HEK293 (cell line): ENCODE data around the gene ZNF275.
"Not testable (repeated sequence)": the region's sequence is repeated elsewhere in the genome, so short reads cannot be mapped to it uniquely, and the experiment has no call there.

ENCODE experiments used
- ZNF202 ChIP-seq: fragments of 450-650 bp; formaldehyde crosslinking; IDR thresholded peaks from 2 replicates; pipeline ENCODE4 v1.5.1; 2016; ENCODE audit warnings: missing biosample characterization, missing genetic modification characterization, borderline replicate concordance
- TF ChIP-seq, protein P1 (sequence below): fragments of 450-650 bp; formaldehyde crosslinking; IDR thresholded peaks from 2 replicates; pipeline ENCODE4 v1.5.1; 2016; ENCODE audit warnings: missing biosample characterization, missing genetic modification characterization
- TF ChIP-seq, protein P2 (sequence below): fragments of 450-650 bp; formaldehyde crosslinking; IDR thresholded peaks from 2 replicates; pipeline ENCODE4 v1.5.1; 2016; ENCODE audit warnings: missing biosample characterization, missing genetic modification characterization
- TF ChIP-seq, protein P3 (sequence below): fragments of 450-650 bp; formaldehyde crosslinking; IDR thresholded peaks from 2 replicates; pipeline ENCODE4 v1.5.1; 2016; ENCODE audit warnings: missing biosample characterization, missing genetic modification characterization

DNA sequence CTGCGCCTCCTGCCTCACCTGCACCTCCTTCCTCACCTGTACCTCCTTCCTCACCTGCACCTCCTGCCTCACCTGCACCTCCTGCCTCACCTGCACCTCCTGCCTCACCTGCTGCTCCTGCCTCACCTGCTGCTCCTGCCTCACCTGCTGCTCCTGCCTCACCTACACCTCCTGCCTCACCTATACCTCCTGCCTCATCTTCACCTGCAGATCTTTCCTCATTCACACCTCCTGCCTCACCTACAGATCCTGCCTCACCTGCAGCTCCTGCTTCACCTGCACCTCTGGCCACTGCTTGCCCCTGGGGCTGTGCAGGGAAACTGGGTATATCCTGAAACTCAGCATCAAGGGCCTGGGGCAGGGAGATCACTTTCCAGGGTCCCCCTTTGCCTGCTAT is 13.9 kb upstream of the ZNF275 start:
- TF ChIP-seq ZNF202 = not testable (repeated sequence)
- TF ChIP-seq, protein P1, sequence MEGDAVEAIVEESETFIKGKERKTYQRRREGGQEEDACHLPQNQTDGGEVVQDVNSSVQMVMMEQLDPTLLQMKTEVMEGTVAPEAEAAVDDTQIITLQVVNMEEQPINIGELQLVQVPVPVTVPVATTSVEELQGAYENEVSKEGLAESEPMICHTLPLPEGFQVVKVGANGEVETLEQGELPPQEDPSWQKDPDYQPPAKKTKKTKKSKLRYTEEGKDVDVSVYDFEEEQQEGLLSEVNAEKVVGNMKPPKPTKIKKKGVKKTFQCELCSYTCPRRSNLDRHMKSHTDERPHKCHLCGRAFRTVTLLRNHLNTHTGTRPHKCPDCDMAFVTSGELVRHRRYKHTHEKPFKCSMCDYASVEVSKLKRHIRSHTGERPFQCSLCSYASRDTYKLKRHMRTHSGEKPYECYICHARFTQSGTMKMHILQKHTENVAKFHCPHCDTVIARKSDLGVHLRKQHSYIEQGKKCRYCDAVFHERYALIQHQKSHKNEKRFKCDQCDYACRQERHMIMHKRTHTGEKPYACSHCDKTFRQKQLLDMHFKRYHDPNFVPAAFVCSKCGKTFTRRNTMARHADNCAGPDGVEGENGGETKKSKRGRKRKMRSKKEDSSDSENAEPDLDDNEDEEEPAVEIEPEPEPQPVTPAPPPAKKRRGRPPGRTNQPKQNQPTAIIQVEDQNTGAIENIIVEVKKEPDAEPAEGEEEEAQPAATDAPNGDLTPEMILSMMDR = not testable (repeated sequence)
- TF ChIP-seq, protein P2, sequence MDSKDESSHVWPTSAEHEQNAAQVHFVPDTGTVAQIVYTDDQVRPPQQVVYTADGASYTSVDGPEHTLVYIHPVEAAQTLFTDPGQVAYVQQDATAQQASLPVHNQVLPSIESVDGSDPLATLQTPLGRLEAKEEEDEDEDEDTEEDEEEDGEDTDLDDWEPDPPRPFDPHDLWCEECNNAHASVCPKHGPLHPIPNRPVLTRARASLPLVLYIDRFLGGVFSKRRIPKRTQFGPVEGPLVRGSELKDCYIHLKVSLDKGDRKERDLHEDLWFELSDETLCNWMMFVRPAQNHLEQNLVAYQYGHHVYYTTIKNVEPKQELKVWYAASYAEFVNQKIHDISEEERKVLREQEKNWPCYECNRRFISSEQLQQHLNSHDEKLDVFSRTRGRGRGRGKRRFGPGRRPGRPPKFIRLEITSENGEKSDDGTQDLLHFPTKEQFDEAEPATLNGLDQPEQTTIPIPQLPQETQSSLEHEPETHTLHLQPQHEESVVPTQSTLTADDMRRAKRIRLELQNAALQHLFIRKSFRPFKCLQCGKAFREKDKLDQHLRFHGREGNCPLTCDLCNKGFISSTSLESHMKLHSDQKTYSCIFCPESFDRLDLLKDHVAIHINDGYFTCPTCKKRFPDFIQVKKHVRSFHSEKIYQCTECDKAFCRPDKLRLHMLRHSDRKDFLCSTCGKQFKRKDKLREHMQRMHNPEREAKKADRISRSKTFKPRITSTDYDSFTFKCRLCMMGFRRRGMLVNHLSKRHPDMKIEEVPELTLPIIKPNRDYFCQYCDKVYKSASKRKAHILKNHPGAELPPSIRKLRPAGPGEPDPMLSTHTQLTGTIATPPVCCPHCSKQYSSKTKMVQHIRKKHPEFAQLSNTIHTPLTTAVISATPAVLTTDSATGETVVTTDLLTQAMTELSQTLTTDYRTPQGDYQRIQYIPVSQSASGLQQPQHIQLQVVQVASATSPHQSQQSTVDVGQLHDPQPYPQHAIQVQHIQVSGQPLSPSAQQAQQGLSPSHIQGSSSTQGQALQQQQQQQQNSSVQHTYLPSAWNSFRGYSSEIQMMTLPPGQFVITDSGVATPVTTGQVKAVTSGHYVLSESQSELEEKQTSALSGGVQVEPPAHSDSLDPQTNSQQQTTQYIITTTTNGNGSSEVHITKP = not testable (repeated sequence)
- TF ChIP-seq, protein P3, sequence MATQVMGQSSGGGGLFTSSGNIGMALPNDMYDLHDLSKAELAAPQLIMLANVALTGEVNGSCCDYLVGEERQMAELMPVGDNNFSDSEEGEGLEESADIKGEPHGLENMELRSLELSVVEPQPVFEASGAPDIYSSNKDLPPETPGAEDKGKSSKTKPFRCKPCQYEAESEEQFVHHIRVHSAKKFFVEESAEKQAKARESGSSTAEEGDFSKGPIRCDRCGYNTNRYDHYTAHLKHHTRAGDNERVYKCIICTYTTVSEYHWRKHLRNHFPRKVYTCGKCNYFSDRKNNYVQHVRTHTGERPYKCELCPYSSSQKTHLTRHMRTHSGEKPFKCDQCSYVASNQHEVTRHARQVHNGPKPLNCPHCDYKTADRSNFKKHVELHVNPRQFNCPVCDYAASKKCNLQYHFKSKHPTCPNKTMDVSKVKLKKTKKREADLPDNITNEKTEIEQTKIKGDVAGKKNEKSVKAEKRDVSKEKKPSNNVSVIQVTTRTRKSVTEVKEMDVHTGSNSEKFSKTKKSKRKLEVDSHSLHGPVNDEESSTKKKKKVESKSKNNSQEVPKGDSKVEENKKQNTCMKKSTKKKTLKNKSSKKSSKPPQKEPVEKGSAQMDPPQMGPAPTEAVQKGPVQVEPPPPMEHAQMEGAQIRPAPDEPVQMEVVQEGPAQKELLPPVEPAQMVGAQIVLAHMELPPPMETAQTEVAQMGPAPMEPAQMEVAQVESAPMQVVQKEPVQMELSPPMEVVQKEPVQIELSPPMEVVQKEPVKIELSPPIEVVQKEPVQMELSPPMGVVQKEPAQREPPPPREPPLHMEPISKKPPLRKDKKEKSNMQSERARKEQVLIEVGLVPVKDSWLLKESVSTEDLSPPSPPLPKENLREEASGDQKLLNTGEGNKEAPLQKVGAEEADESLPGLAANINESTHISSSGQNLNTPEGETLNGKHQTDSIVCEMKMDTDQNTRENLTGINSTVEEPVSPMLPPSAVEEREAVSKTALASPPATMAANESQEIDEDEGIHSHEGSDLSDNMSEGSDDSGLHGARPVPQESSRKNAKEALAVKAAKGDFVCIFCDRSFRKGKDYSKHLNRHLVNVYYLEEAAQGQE (tag by site-specific recombination) = not testable (repeated sequence)
